SJCRH30 (cell line): ENCODE measurements around the gene DDX11. TPM values are rescaled to one million over a fixed set of nuclear protein-coding genes. Genes with fewer than 3 reads are reported as not detected.
"Not testable (repeated sequence)": the region's sequence is repeated elsewhere in the genome, so short reads cannot be mapped to it uniquely, and the experiment has no call there.

Source experiments
- DNase-seq, 2 experiments: peaks; one replicate each; pipeline ENCODE4 v3.0.0-alpha.2; 2015 to 2020
- H3K27ac ChIP-seq: fragments of 250-450 bp; sonication (Bioruptor Pico); 2 replicates; pipeline ENCODE4 v1.5.1; 2020; ENCODE audit warnings: mild to moderate bottlenecking, moderate library complexity
- H3K27me3 ChIP-seq: fragments of 250-450 bp; sonication (Bioruptor Pico); 2 replicates; pipeline ENCODE4 v1.5.1; 2020; ENCODE audit warnings: mild to moderate bottlenecking, moderate library complexity
- H3K36me3 ChIP-seq: fragments of 250-450 bp; sonication (Bioruptor Pico); 2 replicates; pipeline ENCODE4 v1.5.1; 2020; ENCODE audit warnings: mild to moderate bottlenecking, moderate library complexity
- H3K4me1 ChIP-seq: fragments of 250-450 bp; sonication (Bioruptor Pico); 2 replicates; pipeline ENCODE4 v1.5.1; 2020; ENCODE audit warnings: mild to moderate bottlenecking, moderate library complexity
- H3K4me3 ChIP-seq: fragments of 250-450 bp; sonication (Bioruptor Pico); 2 replicates; pipeline ENCODE4 v1.5.1; 2020; ENCODE audit warnings: mild to moderate bottlenecking, moderate library complexity
- H3K9me3 ChIP-seq: fragments of 250-450 bp; sonication (Bioruptor Pico); replicated peaks from 2 replicates; pipeline ENCODE4 v1.5.1; 2020; ENCODE audit warnings: mild to moderate bottlenecking, moderate library complexity
- total RNA-seq: library from RNA; depleted of rRNA; stranded (reverse); fragments of >200 nt; shearing (Covaris generic); gene quantifications from 2 replicates; pipeline ENCODE4 v1.2.3, GENCODE V29; 2014

The DDX11 gene
- total RNA-seq, 1 experiment from 2014 or later: 58.7 TPM

DNA sequence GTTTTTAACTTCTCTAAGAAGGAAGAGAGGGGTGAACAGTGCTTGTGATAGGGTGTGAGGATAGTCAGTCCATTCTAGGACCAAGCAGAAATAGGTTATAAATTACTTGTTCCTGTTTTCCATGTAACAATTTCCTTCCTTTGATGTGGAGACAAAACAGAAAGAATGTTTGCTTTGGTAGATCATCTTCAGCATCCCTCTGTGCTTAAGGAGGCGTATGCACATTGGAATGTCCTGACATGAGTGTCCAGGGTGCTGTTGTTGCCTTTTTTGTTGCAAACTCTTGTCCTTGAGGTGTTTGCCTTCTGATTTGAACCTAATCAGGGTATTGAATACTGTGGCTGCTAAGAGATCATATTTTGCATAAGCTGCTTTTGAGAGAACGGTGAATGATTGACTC is 23.5 kb upstream of the DDX11 start:
- H3K27me3 ChIP-seq, H3K9me3 ChIP-seq, H3K36me3 ChIP-seq, H3K27ac ChIP-seq, H3K4me1 ChIP-seq, DNase-seq, H3K4me3 ChIP-seq: not testable (repeated sequence)

DNA sequence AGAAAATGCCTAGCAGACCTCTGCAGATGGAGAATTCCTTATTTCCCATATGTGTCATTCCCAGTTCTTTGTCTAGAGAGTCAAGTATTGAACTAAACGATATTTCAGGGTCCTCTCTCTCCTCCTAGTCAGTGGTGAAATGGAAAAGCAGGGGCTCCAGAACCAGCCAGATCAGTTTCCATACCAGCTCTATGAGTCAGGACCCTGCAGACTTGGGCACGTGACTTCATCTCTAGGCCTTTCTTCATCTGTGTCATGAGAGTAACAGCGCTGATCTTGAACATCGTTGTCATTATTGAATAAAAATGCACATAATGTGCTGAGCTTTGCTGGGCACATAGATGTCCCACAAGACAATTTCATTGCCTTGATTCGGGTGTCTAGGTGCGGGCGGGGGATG is 23.1 kb upstream of the DDX11 start:
- H3K4me1 ChIP-seq, H3K27ac ChIP-seq, H3K4me3 ChIP-seq, H3K36me3 ChIP-seq, H3K27me3 ChIP-seq, DNase-seq, H3K9me3 ChIP-seq: not testable (repeated sequence)

DNA sequence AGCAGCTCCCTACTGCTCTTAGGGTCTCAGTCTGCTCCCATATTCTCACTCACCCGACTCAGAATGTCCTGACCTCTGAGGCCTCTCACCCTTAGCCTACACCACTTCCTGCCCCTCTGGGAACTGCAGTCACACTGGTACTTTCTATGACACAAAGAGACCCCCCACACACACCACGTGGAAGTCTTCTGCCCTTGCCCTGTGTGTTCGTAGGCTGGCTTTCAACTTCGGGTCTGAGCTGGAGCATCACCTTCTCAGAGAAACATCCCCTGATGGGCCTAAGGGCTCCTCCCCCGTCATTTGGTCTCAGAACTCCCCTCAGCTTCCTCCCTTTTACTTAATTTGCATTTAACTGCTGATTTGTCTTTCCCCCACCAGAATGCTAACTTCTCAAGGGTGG is 22.0 kb upstream of the DDX11 start:
- H3K27me3 ChIP-seq, H3K9me3 ChIP-seq, H3K36me3 ChIP-seq, DNase-seq, H3K27ac ChIP-seq, H3K4me3 ChIP-seq, H3K4me1 ChIP-seq: not testable (repeated sequence)

DNA sequence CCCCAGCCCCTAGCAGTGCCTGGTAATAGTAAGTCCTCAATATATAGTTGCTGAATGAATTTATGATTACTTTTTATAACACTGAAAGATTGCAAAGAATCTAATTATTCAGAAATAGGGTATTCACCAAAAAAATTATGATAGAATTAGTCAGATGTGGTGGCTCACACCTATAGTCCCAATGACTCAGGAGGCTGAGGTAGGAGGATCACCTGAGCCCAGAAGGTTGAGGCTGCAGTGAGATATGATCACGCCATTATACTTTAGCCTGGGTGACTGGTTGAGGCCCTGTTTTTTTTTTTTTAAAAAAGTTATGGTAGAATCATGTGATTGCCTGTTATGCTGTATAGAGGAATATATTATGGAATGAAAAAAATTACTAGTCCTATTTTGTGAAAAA is 21.5 kb upstream of the DDX11 start:
- H3K4me1 ChIP-seq, H3K9me3 ChIP-seq, H3K4me3 ChIP-seq, H3K27ac ChIP-seq, DNase-seq, H3K27me3 ChIP-seq, H3K36me3 ChIP-seq: not testable (repeated sequence)

DNA sequence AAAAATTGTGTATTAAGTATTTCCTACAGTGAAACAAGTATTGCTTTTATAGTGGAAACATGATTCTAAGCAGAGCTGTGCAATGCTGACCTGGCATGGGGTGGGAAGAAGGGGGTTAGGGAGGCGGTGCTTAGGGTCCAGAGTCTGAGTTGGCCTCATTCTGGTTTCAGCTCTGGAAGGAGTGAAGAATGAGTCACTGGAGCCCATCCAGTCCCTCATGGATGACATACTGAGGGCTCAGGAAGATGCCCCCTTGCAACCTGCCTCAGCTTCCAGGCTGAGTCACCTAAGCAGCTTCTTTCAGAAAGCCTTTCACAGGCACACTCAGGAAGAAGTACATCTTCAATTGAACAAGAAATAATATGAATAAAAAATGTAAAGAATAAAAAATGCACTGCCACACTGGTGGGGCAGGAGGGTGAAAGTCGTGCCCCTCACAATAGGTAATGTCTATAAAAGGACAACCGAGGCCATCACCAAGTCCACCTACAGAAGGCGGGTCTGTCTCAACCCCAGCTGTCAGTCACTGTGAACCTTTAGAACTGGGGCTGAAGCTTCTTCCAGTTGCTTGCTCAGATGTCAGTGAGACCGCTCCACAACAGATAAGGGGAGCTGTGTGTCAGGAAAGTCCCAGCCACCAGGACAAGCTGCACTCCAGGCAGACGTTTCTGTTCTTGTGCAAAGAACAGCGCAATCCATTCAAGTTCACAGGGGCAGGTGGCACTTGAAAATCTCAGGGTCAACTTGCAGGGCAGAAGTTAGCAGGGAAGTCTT is 20.8 kb upstream of the DDX11 start:
- not testable (repeated sequence) for H3K27me3 ChIP-seq, H3K4me1 ChIP-seq, DNase-seq

DNA sequence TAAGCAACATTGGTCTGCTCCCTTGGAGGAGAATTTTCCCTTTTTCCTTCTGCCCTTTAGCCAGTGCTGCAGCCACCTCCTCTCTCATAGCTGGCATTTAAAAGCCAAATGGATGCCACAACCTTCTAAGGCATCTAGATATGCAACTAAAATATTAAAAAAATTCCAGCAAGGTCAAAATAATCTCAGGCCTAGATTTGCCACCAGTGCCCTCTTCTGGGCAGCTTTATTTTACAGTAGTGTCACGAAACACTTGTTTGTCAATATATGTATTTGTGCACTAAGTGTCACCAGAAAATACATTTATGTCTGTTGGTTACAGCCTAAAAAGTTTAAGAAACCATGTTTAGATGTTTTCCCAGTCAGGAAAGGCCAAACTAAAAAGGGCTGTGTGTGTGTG is 19.7 kb upstream of the DDX11 start:
- H3K27me3 ChIP-seq: not testable (repeated sequence)

More for the DNA sequence above, 20.8 kb upstream of the DDX11 start:
- H3K9me3 ChIP-seq, H3K36me3 ChIP-seq, H3K4me3 ChIP-seq, H3K27ac ChIP-seq: not testable (repeated sequence)

DNA sequence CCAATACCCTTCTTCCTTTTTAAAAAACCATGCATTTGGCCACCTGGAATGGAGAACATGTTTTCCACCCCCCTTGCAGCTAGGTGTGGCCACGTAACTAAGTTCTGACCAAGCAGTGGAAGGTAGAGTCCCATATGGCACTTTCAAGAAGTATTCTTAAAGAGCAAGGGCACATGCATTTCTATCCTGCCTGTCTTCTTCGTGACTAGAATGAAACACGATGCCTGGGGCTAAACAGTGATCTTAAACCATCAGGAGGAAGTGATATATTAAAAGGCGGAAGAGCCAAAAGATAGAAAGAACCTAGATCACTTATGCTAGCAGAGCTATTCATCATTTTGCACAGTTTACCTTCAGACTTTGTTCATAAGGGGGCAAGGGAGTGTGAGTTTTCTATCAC is 16.0 kb upstream of the DDX11 start:
- no peak overlapping the region for H3K4me3 ChIP-seq

More for the DNA sequence above, 19.7 kb upstream of the DDX11 start:
- H3K4me1 ChIP-seq, H3K27ac ChIP-seq, H3K4me3 ChIP-seq, DNase-seq, H3K9me3 ChIP-seq, H3K36me3 ChIP-seq: not testable (repeated sequence)

DNA sequence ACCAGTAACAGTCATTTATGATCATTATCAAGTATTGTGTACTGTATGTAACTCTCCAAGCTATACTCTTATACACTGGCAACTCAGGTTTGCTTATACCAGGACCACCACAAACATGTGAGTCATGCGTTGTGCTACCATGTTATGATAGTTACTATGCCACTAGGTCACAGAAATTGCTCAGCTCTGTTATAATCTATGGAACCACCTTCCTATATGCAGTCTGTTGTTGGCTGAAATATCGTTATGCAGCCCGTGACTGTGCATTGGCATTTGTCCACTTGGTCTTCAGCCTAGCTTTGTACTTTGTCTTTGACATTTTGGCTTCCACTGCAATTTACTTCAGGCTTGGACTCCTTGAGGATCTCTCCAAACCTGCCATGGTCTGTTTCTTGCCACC is 7.5 kb upstream of the DDX11 start:
- not testable (repeated sequence) for H3K27me3 ChIP-seq, H3K27ac ChIP-seq, H3K9me3 ChIP-seq, H3K4me3 ChIP-seq, DNase-seq, H3K36me3 ChIP-seq, H3K4me1 ChIP-seq

More for the DNA sequence above, 16.0 kb upstream of the DDX11 start:
- Histone ChIP-seq H3K36me3 (no peaks in the 10 kb centered on the region), H3K9me3 (no peaks in the 10 kb centered on the region), H3K27me3 (no peaks in the 10 kb centered on the region), H3K4me1 (no peaks in the 10 kb centered on the region), H3K27ac (no peak overlapping the region)
- DNase-seq: no peak

DNA sequence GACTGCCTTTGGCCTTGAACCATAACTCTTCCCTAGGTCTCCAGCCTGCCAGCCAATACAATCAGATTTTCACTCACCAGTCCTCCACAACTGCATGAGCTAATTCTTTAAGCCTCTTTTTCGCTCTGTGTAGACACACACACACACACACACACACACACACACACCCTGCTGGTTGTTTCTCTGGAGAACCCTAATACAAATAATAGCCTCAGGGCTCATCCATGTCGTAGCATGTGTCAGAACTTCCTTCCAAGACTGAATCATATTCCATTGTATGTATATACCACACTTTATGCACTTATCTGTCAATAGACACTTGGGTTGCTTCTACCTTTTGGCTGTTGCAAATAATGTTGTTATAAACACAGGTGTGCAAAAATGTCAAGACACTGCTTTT is 6.0 kb upstream of the DDX11 start:
- H3K4me3 ChIP-seq, H3K27me3 ChIP-seq, DNase-seq, H3K27ac ChIP-seq, H3K9me3 ChIP-seq, H3K36me3 ChIP-seq, H3K4me1 ChIP-seq: not testable (repeated sequence)

DNA sequence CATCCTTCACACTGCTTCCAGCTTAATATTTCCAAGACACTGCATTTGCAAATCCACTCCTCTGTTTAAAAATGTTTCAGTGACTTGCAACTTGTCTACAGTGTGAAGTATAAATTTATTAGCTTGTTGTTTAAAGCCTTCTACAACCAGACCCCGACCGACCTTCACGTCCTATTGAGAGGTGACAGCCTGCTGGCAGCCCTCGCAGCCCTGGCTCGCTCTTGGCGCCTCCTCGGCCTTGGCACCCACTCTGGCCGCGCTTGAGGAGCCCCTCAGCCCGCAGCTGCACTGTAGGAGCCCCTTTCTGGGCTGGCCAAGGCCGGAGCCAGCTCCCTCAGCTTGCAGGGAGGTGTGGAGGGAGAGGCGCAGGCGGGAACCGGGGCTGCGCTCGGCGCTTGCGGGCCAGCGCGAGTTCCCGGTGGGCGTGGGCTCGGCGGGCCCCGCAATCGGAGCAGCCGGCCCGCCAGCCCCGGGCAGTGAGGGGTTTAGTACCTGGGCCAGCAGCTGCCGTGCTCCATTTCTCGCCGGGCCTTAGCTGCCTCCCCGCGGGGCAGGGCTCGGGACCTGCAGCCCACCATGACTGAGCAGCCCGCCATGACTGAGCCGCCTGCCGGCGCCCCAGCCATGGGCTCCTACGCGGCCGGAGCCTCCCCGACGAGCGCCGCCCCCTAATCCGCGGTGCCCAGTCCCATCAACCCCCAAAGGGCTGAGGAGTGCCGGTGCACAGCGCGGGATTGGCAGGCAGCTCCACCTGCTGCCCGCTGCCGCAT is 2.5 kb upstream of the DDX11 start:
- H3K4me1 ChIP-seq, H3K9me3 ChIP-seq, H3K36me3 ChIP-seq, H3K27me3 ChIP-seq, H3K27ac ChIP-seq, H3K4me3 ChIP-seq, DNase-seq: not testable (repeated sequence)

DNA sequence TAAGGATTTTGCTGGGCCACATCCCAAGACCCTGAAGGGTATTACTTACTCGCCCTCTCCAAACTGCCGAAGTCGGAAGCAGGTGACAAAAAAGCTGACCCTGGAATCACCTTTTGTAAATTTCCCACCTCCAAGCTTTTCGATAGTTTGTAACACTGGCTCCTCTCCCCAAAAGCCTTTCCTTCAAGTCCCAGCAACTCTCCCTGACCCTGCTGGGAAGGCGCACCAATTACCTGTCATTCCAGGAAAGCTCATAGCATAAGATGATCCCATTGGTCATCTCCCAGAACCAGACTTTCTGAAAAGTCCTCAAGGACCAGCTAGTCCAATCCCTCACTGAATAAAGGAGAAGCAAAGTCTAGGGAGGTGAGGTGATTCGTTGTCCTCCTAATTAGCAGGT is 698 bp upstream of the DDX11 start:
- not testable (repeated sequence) for H3K27ac ChIP-seq, H3K4me1 ChIP-seq, H3K27me3 ChIP-seq, H3K9me3 ChIP-seq, H3K36me3 ChIP-seq, DNase-seq
- H3K4me3 ChIP-seq: peak overlapping the region; percentile 100

DNA sequence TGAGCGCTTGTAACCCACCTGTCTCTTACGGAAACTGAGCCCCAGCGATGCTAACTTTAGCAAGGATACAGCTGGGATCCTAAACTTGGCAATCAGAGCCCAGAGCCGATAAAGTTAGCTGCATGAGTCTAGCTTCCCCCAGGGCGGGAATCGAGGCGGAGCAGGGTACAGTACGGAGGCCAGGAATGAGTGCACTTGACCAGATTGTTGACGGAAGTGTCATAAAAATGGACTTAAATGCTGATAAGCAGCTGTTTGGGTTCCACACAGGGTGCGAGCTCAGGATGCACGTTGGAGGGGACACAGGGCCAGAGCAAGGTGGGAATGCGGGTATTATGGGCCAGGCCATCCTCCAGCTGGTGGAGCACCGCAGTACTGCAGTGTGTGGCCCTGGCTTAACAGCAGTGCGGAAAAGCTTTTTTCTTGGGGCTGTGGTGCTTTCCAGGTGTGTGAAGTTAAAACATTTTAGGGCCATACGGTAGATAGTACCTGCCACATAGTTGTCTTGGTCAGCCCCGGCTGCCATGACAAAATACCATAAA is 744 bp downstream of the DDX11 start:
- not testable (repeated sequence) for H3K36me3 ChIP-seq, H3K27me3 ChIP-seq, H3K4me1 ChIP-seq, DNase-seq, H3K9me3 ChIP-seq
- Histone ChIP-seq H3K27ac (peak overlapping the region; percentile 100), H3K4me3 (peak overlapping the region; percentile 100)

DNA sequence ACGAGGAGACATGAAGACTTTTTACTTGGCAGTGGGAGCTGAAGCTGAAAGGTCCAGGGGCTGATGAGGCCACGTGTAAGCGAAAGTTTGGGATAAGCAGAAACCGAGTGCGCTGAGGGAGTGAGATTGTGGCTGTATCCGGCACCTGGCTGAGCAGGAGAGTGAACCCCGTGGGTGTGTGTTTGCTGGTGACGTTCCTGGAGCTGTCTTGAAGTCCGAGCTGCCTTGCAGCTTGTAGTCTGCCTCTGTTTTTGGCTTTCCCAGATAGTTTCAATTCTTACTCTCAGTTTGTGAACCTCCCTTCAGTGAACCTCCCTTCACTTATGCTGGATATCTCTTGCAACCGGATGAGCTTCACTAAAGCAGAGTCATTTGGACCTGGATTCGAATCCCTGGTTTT is 2.5 kb downstream of the DDX11 start:
- not testable (repeated sequence) for H3K27ac ChIP-seq, H3K36me3 ChIP-seq, DNase-seq, H3K4me3 ChIP-seq, H3K9me3 ChIP-seq, H3K27me3 ChIP-seq
- peaks cover 15% of the 10 kb centered on the region; the same call in 1 of the 2 replicates for H3K4me1 ChIP-seq

DNA sequence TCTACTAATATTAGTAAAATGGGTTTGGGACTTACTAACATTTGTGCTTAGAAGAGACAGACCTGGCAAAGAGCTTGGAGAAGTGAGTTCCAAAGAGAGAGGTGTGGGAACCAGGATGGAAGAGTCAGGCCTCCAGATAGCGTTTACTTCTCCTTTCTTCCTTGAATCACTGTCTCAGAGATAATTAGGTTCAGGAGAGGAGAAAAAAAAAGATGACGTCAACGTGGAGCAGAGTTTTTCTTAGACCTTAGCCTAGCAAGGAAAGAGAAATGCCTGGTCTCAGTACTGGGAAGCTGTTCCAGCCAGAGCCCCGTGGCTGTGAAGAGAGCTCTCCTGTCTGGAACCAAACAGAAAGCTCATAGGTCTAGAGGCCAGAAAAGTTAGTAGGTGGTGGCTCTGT is 3.4 kb downstream of the DDX11 start:
- peaks cover 15% of the 10 kb centered on the region; the same call in 1 of the 2 replicates for H3K4me1 ChIP-seq
- not testable (repeated sequence) for H3K36me3 ChIP-seq, H3K27me3 ChIP-seq, H3K27ac ChIP-seq, H3K9me3 ChIP-seq, H3K4me3 ChIP-seq, DNase-seq

DNA sequence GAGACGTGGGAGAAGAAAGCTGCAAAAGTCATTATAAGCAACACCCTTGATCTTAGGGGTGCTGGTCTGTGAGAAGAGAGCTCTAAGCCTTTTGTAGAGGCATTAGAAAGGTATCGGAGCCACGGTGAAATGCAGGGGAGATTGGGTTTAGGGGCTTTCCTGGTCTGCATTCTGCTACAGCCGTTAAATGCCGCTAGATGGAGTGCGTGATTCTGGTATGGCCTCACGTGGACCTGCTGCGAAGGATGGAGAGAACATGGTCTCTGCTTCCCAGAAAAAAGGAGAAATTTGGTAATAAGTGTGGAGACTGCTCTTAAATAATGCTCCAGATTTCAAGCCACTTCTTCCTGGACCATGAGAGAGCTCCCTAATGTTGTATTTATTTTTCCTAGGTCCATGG is 4.3 kb downstream of the DDX11 start:
- not testable (repeated sequence) for DNase-seq, H3K27me3 ChIP-seq, H3K9me3 ChIP-seq, H3K4me3 ChIP-seq, H3K36me3 ChIP-seq
- Histone ChIP-seq H3K4me1 (peaks cover 15% of the 10 kb centered on the region; the same call in 1 of the 2 replicates), H3K27ac (peak overlapping the region; percentile 51)
